Activated gamma-delta T cell (primary cell): ENCODE results near the gene MASTL.

Experiments
- DNase-seq: peaks from one replicate; lab custom pipeline; 2025; lab: John Stamatoyannopoulos, UW

MASTL gene

GRCh38 chr10:27225011-27225590, 69.9 kb downstream of the MASTL start:
- peak; percentile 28 for DNase-seq

DNA sequence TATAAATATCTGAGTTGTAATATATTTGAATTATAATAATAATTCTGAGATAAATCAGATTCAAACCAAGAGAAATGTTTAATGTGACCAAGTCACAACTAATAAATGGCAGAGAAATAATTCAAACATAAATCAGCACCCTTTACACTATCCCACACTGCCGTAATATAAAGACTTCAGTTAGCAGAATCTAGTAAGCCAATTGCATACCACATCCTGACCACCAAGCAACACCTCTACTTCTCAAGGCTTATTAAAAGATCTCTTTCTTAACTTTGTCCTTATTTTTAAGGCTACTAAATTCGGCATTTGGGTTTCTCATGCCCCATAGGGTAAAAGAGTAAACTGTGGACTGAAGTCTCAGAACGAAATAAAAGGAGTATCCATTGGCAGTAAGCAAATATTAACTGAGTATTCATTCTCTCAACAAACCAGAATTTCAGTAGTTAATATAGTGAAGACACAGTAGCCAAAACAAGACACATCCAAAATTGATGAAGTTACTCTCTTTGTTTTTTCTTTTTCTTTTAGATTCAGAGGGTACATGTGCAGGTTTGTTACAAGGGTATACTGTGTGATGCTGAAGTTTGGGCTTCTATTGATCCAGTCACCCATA, 70.6 kb downstream of the MASTL start:
- no peak for DNase-seq

DNA sequence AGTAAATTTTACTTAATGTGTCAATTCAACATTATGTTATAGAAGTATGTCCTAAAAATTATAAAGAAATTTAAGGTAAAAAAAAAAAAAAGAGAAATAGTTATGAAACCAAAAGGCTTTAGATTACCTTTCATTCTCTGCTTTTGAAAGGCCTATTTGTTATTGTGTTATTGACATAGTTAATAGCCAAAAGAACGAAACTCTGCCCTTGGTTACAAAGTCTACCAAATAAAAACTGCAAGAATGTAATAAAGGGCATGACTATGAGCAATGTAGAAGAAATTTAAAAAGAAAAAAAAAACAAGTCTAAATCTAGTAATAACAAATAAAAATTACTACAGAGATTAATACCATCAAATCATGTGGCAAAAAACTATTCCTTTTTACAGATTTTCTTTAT, 74.9 kb downstream of the MASTL start:
- DNase-seq = no peak

DNA sequence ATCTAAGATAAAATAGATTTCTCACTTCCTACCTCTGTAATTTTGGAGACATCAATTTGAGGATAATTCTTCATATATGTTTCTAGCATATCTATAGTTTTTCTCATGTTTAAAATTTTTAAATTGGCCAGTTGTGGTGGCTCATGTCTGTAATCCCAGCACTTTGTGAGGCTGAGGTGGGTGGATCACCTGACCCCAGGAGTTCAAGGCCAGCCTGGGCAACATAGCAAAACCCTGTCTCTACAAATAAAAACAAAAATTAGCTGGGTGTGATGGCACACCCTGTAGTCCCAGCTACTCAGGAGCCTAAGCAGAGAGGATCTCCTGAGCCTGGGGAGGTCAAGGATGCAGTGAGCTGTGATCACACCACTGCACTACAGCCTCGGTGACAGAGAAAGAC, 80.6 kb downstream of the MASTL start:
- DNase-seq = no peak
